Measurements from ENCODE around the gene SCGB2A2.

Gene SCGB2A2

GRCh38 chr11:62269654-62270278 is at the start of gene SCGB2A2:
Gene SCGB2A2 (plus strand): TSS chr11:62270158. CDS start chr11:62270217, 59 bp downstream.
- DNase-seq, result no peak

- no peak for DNase-seq
Observed at GRCh38 chr11:62221498-62221897, 48.5 kb upstream of the SCGB2A2 start.

GRCh38 chr11:62223095-62223494 is 46.9 kb upstream of the SCGB2A2 start:
- no peak for DNase-seq

- DNase-seq, result no peak
Observed at GRCh38 chr11:62233730-62234129, 36.2 kb upstream of the SCGB2A2 start.

GRCh38 chr11:62236187-62236586 is 33.8 kb upstream of the SCGB2A2 start:
- no peak for DNase-seq

GRCh38 chr11:62237499-62237898 is 32.5 kb upstream of the SCGB2A2 start:
- no peak for DNase-seq

GRCh38 chr11:62238151-62238550 is 31.8 kb upstream of the SCGB2A2 start:
- DNase-seq, result no peak

- no peak for DNase-seq
Observed at GRCh38 chr11:62241095-62241494, 28.9 kb upstream of the SCGB2A2 start.

GRCh38 chr11:62242021-62242420 is 27.9 kb upstream of the SCGB2A2 start, which contains the start of gene SCGB1D2:
Gene SCGB1D2 (plus strand): TSS chr11:62242239. CDS start chr11:62242308, 69 bp downstream.
- DNase-seq, result no peak

- no peak for DNase-seq
Observed at GRCh38 chr11:62245271-62245753, 24.6 kb upstream of the SCGB2A2 start.

GRCh38 chr11:62251698-62252097 is 18.3 kb upstream of the SCGB2A2 start:
- no peak for DNase-seq

- DNase-seq, result no peak
Observed at GRCh38 chr11:62253999-62254542, 15.9 kb upstream of the SCGB2A2 start.

GRCh38 chr11:62256281-62256680 is 13.7 kb upstream of the SCGB2A2 start:
- no peak for DNase-seq

GRCh38 chr11:62260261-62260953 is 9.6 kb upstream of the SCGB2A2 start:
- no peak for DNase-seq

- no peak for DNase-seq
Observed at GRCh38 chr11:62264004-62264403, 6.0 kb upstream of the SCGB2A2 start.

GRCh38 chr11:62266558-62266957 is 3.4 kb upstream of the SCGB2A2 start:
- no peak for DNase-seq

GRCh38 chr11:62267050-62267449 is 2.9 kb upstream of the SCGB2A2 start:
- no peak for DNase-seq

GRCh38 chr11:62267576-62267975 is 2.4 kb upstream of the SCGB2A2 start:
- DNase-seq, result no peak

GRCh38 chr11:62273284-62273683 is 3.3 kb downstream of the SCGB2A2 start:
- no peak for DNase-seq

- no peak for DNase-seq
Observed at GRCh38 chr11:62273789-62274275, 3.9 kb downstream of the SCGB2A2 start.

- no peak for DNase-seq
Observed at GRCh38 chr11:62280452-62280851, 10.5 kb downstream of the SCGB2A2 start.

GRCh38 chr11:62295504-62295903 is 25.5 kb downstream of the SCGB2A2 start:
- DNase-seq, result no peak

GRCh38 chr11:62298975-62299374 is 29.0 kb downstream of the SCGB2A2 start, which contains the start of gene SCGB1D4:
Gene SCGB1D4 (minus strand): TSS chr11:62299075. CDS start chr11:62299010, 65 bp downstream.
- no peak for DNase-seq

GRCh38 chr11:62306227-62306626 is 36.3 kb downstream of the SCGB2A2 start:
- no peak for DNase-seq
